K562 (cell line): ENCODE results near the gene SCAPER. TPM values are rescaled to one million over a fixed set of nuclear protein-coding genes. Genes with fewer than 3 reads are reported as not detected.
A peak's percentile ranks its signal among the peaks of the same experiment; 100 is the strongest.

Source experiments
- ARID1B ChIP-seq: fragments of 450-650 bp; IDR thresholded peaks from 2 replicates; pipeline ENCODE4 v1.6.1; 2016; ENCODE audit warnings: antibody characterized with exemption, mild to moderate bottlenecking, inconsistent platforms
- CXXC5 ChIP-seq: fragments of 250-450 bp; sonication (Bioruptor Pico); IDR thresholded peaks from 2 replicates; pipeline ENCODE4 v1.8.0; 2022; ENCODE audit warnings: inconsistent platforms, mild to moderate bottlenecking, moderate library complexity
- ELF4 ChIP-seq: fragments of 450-650 bp; formaldehyde crosslinking; IDR thresholded peaks from 2 replicates; pipeline ENCODE4 v1.4.0; 2022; ENCODE audit warnings: missing genetic modification characterization
- FOXK1 ChIP-seq: sonication (generic); formaldehyde crosslinking; IDR thresholded peaks from 2 replicates; pipeline ENCODE4 v1.8.0; 2022; ENCODE audit warnings: missing genetic modification reagents, mild to moderate bottlenecking, borderline replicate concordance
- HDAC1 ChIP-seq, 2 experiments: fragments of 450-650 bp; IDR thresholded peaks; 2 replicates each; pipeline ENCODE4 v1.6.1; 2016 to 2017; ENCODE audit warnings: inconsistent platforms in 1 of 2, mild to moderate bottlenecking in 1 of 2, moderate library complexity in 1 of 2
- MXI1 ChIP-seq: IDR thresholded peaks from 2 replicates; pipeline ENCODE4 v1.6.1; 2011; ENCODE audit warnings: low read depth, mild to moderate bottlenecking, improper control_type of control experiment, low read length
- NRF1 ChIP-seq, 2 experiments: fragments of 450-650 bp; IDR thresholded peaks in 1 of 2; conservative IDR thresholded peaks in 1 of 2; 2 replicates each; pipeline ENCODE4 v1.6.1; 2014; ENCODE audit warnings: mild to moderate bottlenecking in 2 of 2
- POLR2B ChIP-seq: fragments of 450-650 bp; IDR thresholded peaks from 2 replicates; pipeline ENCODE4 v1.6.1; 2018; ENCODE audit warnings: low read depth; ENCODE audit not compliant: partially characterized antibody
- SETDB1 ChIP-seq: IDR thresholded peaks from one replicate; pipeline ENCODE4 v1.6.1; 2012; ENCODE audit warnings: low read length, control low read depth, inconsistent platforms
- SMARCA4 ChIP-seq: fragments of 450-650 bp; IDR thresholded peaks from 2 replicates; pipeline ENCODE4 v1.6.1; 2016
- SRSF3 ChIP-seq: fragments of 200-400 bp; formaldehyde crosslinking; IDR thresholded peaks from 2 replicates; pipeline ENCODE4 v1.6.1; 2016; ENCODE audit warnings: mild to moderate bottlenecking, low read length, moderate library complexity; ENCODE audit not compliant: insufficient read depth
- TEAD1 ChIP-seq, 2 experiments: fragments of 450-650 bp in 1 of 2; sonication (generic) in 1 of 2; formaldehyde crosslinking; IDR thresholded peaks; 2 replicates each; pipeline versions ENCODE4 v1.4.0 to v1.8.0; 2020 to 2022; ENCODE audit warnings: mild to moderate bottlenecking in 2 of 2, missing genetic modification reagents in 1 of 2
- U2AF1 ChIP-seq: fragments of 200-400 bp; formaldehyde crosslinking; optimal IDR thresholded peaks from 2 replicates; pipeline ENCODE3; 2017; ENCODE audit warnings: mild to moderate bottlenecking, low read depth, low read length, moderate library complexity
- ZNF140 ChIP-seq: fragments of 250-450 bp; sonication (Bioruptor Pico); IDR thresholded peaks from 2 replicates; pipeline ENCODE4 v1.8.0; 2021; ENCODE audit warnings: moderate library complexity, mild to moderate bottlenecking, inconsistent platforms
- ZNF224 ChIP-seq: sonication (generic); formaldehyde crosslinking; IDR thresholded peaks from 2 replicates; pipeline ENCODE4 v1.8.0; 2022; ENCODE audit warnings: mild to moderate bottlenecking, missing genetic modification reagents
- ZNF263 ChIP-seq: sonication (generic); formaldehyde crosslinking; IDR thresholded peaks from 2 replicates; pipeline ENCODE4 v1.8.0; 2022; ENCODE audit warnings: mild to moderate bottlenecking, missing genetic modification reagents, borderline replicate concordance
- polyA plus RNA-seq, 8 experiments: library from polyadenylated mRNA; depleted of rRNA in 4 of 8; stranded (reverse) in 5 of 8; unstranded in 3 of 8; fragments of >200 nt; fragmentation: Nextera tagmentation in 2 of 8; fragmentation: Illumina TruSeq in 1 of 8; extraction: Ambion mirVana in 2 of 8; extraction: Trizol in 1 of 8; gene quantifications; 2 replicates each; pipeline versions ENCODE4 v1.2.1 to v1.2.3, GENCODE V29; 2011 to 2014; ENCODE audit warnings: inconsistent platforms in 1 of 8, missing spikeins in 1 of 8
- total RNA-seq, 7 experiments: library from RNA; depleted of rRNA in 6 of 7; stranded (reverse); fragments of >200 nt in 6 of 7; fragmentation: Illumina TruSeq in 2 of 7; extraction: Trizol in 2 of 7; gene quantifications; 2 replicates each; pipeline versions ENCODE4 v1.2.1 to v1.2.3, GENCODE V29; 2011 to 2021; ENCODE audit warnings: low replicate concordance in 1 of 7
- TF ChIP-seq, protein P1 (sequence below): fragments of 450-650 bp; IDR thresholded peaks from 2 replicates; pipeline ENCODE4 v1.6.1; 2017; ENCODE audit warnings: antibody characterized with exemption, mild to moderate bottlenecking
- TF ChIP-seq, protein P2 (sequence below), 2 experiments: fragments of 450-650 bp; IDR thresholded peaks; 2 replicates each; pipeline ENCODE4 v1.6.1; 2018; ENCODE audit warnings: mild to moderate bottlenecking in 2 of 2, low read depth in 1 of 2; ENCODE audit not compliant: partially characterized antibody in 2 of 2

The SCAPER gene
- total and polyA plus RNA-seq, 9 of the 15 experiments (the other 6 are each of a cell fraction or from before 2014, with no cell fraction given) = 1.3 to 5.7 (median 3.2) TPM

- TF ChIP-seq ELF4 (CRISPR knock-in tag) (peak; percentile 31; the same call in 1 of the 2 replicates), U2AF1 (no peak), SMARCA4 (peak; percentile 67), CXXC5 (CRISPR knock-in tag) (no peak), POLR2B (peak; percentile 53), TEAD1 (CRISPR knock-in tag; IDR thresholded peaks at IDR 0.05) (no peak), NRF1 (conservative IDR thresholded peaks at IDR 0.05 in 1 of 2, IDR thresholded peaks at IDR 0.05 in 1 of 2) (no peak), ZNF140 (CRISPR knock-in tag) (no peak), FOXK1 (CRISPR knock-in tag) (0 out of 2 replicates have a peak, but pooled peaks have one; percentile 8), HDAC1 (IDR thresholded peaks at IDR 0.05) (peak in 1 of 2 experiments; percentile 48; a peak in 1 of 4 replicates), SRSF3 (no peak), ZNF224 (CRISPR knock-in tag) (no peak), MXI1 (no peak), ZNF263 (CRISPR knock-in tag) (peak; percentile 94), SETDB1 (no peak), ARID1B (peak; percentile 42; the same call in 1 of the 2 replicates)
- TF ChIP-seq, protein P1, sequence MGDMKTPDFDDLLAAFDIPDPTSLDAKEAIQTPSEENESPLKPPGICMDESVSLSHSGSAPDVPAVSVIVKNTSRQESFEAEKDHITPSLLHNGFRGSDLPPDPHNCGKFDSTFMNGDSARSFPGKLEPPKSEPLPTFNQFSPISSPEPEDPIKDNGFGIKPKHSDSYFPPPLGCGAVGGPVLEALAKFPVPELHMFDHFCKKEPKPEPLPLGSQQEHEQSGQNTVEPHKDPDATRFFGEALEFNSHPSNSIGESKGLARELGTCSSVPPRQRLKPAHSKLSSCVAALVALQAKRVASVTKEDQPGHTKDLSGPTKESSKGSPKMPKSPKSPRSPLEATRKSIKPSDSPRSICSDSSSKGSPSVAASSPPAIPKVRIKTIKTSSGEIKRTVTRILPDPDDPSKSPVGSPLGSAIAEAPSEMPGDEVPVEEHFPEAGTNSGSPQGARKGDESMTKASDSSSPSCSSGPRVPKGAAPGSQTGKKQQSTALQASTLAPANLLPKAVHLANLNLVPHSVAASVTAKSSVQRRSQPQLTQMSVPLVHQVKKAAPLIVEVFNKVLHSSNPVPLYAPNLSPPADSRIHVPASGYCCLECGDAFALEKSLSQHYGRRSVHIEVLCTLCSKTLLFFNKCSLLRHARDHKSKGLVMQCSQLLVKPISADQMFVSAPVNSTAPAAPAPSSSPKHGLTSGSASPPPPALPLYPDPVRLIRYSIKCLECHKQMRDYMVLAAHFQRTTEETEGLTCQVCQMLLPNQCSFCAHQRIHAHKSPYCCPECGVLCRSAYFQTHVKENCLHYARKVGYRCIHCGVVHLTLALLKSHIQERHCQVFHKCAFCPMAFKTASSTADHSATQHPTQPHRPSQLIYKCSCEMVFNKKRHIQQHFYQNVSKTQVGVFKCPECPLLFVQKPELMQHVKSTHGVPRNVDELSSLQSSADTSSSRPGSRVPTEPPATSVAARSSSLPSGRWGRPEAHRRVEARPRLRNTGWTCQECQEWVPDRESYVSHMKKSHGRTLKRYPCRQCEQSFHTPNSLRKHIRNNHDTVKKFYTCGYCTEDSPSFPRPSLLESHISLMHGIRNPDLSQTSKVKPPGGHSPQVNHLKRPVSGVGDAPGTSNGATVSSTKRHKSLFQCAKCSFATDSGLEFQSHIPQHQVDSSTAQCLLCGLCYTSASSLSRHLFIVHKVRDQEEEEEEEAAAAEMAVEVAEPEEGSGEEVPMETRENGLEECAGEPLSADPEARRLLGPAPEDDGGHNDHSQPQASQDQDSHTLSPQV = 0 out of 2 replicates have a peak, but pooled peaks have one; percentile 3
- TF ChIP-seq, protein P2, sequence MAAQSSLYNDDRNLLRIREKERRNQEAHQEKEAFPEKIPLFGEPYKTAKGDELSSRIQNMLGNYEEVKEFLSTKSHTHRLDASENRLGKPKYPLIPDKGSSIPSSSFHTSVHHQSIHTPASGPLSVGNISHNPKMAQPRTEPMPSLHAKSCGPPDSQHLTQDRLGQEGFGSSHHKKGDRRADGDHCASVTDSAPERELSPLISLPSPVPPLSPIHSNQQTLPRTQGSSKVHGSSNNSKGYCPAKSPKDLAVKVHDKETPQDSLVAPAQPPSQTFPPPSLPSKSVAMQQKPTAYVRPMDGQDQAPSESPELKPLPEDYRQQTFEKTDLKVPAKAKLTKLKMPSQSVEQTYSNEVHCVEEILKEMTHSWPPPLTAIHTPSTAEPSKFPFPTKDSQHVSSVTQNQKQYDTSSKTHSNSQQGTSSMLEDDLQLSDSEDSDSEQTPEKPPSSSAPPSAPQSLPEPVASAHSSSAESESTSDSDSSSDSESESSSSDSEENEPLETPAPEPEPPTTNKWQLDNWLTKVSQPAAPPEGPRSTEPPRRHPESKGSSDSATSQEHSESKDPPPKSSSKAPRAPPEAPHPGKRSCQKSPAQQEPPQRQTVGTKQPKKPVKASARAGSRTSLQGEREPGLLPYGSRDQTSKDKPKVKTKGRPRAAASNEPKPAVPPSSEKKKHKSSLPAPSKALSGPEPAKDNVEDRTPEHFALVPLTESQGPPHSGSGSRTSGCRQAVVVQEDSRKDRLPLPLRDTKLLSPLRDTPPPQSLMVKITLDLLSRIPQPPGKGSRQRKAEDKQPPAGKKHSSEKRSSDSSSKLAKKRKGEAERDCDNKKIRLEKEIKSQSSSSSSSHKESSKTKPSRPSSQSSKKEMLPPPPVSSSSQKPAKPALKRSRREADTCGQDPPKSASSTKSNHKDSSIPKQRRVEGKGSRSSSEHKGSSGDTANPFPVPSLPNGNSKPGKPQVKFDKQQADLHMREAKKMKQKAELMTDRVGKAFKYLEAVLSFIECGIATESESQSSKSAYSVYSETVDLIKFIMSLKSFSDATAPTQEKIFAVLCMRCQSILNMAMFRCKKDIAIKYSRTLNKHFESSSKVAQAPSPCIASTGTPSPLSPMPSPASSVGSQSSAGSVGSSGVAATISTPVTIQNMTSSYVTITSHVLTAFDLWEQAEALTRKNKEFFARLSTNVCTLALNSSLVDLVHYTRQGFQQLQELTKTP (IDR thresholded peaks at IDR 0.05; ENCODE audit: low read depth in 1 of 2, partially characterized antibody in 2 of 2) = peak in 1 of 2 experiments; percentile 29
Observed at GRCh38 chr15:76335307-76336253, 569.6 kb downstream of the SCAPER start (continued).
